Activated CD4-positive, alpha-beta T cell treated with anti-CD3 and anti-CD28 coated beads for 36 hours (primary cell): ENCODE measurements around the gene KRT17. TPM values are rescaled to one million over a fixed set of nuclear protein-coding genes. Genes with fewer than 3 reads are reported as not detected.
"Not testable (repeated sequence)": the region's sequence is repeated elsewhere in the genome, so short reads cannot be mapped to it uniquely, and the experiment has no call there.

ENCODE experiments used
- ATAC-seq: fragments of 200-7000 bp; cut with Tn5 transposase; one replicate; pipeline ENCODE4 v1.10.0; 2021; ENCODE audit warnings: mild to moderate bottlenecking, moderate library complexity
- CTCF ChIA-PET: fragments of 350-600 bp; sonication (Branson Sonifier 250); formaldehyde crosslinking; loops from one replicate; lab custom pipeline; 2021; ENCODE audit warnings: antibody characterized with exemption; lab: Charles Lee
- POLR2A ChIA-PET: fragments of 350-600 bp; sonication (Branson Sonifier 250); formaldehyde crosslinking; loops from one replicate; lab custom pipeline; 2021; ENCODE audit warnings: antibody characterized with exemption, inconsistent platforms; lab: Charles Lee
- DNase-seq: peaks from one replicate; pipeline ENCODE4 v3.0.0-alpha.2; 2020
- H3K27ac Mint-ChIP-seq: one replicate; pipeline ENCODE4 v1.8.0; 2021; ENCODE audit warnings: mixed read lengths
- H3K27me3 Mint-ChIP-seq: one replicate; pipeline ENCODE4 v1.8.0; 2021; ENCODE audit warnings: mixed read lengths
- H3K36me3 Mint-ChIP-seq: one replicate; pipeline ENCODE4 v1.8.0; 2021; ENCODE audit warnings: low read depth, mixed read lengths
- H3K4me1 Mint-ChIP-seq: one replicate; pipeline ENCODE4 v1.8.0; 2021; ENCODE audit warnings: mixed read lengths
- H3K4me3 Mint-ChIP-seq: one replicate; pipeline ENCODE4 v1.8.0; 2021; ENCODE audit warnings: mild to moderate bottlenecking, moderate library complexity, mixed read lengths
- H3K9me3 Mint-ChIP-seq: one replicate; pipeline ENCODE4 v1.8.0; 2021; ENCODE audit warnings: low read depth, mixed read lengths
- intact Hi-C, 2 experiments: fragments of 100-400 bp; cut with DNase I in 1 of 2; cut with micrococcal nuclease in 1 of 2; formaldehyde crosslinking; loops; one replicate each; pipeline versions ENCODE4 v1.14.2 to v1.15.1; 2022 to 2024; cut with DNase I, micrococcal nuclease
- total RNA-seq, 2 experiments: library from RNA; stranded (reverse); gene quantifications; one replicate each; pipeline ENCODE4 v1.2.3, GENCODE V29; 2021

The KRT17 gene
- total RNA-seq, 2 experiments from 2014 or later = not detected

DNA sequence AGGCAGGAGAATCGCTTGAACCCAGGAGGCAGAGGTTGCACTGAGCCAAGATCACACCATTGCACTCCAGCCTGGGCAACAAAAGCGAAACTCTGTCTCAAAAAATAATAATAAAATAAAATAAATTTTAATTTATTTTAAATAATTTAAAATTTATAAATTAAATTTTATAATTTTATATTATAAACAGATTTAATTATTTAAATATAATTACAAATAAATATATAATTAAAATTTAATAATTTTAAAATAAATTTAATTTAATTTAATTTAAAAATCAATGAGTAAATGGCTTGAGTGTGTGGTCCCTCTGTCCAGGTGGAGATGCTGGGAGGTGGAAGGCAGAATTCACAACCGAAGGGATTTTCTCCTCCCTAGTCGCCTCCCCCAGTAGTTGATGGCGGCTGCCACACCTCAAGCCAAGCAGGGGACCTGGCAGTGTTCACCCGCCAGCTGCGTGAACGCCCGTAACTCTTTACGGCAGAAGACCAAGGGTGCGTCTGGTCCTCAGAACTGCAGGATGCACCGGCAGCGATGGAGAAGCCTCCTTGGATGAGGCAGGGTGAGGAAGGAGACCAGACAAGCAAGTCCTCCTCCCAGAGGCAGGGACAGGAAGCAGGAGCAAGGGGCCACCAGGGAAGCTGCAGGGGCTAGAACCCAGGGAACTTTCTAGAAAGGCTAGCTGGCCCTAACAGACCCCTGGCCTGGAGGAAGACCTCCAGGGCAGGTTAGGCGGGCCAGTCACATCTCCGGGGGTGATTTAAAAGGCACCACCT is 22.9 kb upstream of the KRT17 start:
- Mint-ChIP-seq H3K4me3 (no peak overlapping the region), H3K4me1 (peaks cover 9% of the 10 kb centered on the region), H3K27ac (no peak overlapping the region), H3K9me3 (no peaks in the 10 kb centered on the region), H3K36me3 (no peaks in the 10 kb centered on the region), H3K27me3 (no peaks in the 10 kb centered on the region)
- ATAC-seq = no peak
- no peak for DNase-seq
- intact Hi-C loops = loop anchor here (5.0 kb wide), 2 partner anchors 790 to 845 kb away; no protein-coding TSS in a partner anchor
- ChIA-PET POLR2A (no interaction called here), CTCF (interaction anchor here (0.8 to 10.3 kb wide), 6 partner anchors 10 to 103 kb away, joined by 3 to 252 read pairs (median 5); no protein-coding TSS in a partner anchor)

DNA sequence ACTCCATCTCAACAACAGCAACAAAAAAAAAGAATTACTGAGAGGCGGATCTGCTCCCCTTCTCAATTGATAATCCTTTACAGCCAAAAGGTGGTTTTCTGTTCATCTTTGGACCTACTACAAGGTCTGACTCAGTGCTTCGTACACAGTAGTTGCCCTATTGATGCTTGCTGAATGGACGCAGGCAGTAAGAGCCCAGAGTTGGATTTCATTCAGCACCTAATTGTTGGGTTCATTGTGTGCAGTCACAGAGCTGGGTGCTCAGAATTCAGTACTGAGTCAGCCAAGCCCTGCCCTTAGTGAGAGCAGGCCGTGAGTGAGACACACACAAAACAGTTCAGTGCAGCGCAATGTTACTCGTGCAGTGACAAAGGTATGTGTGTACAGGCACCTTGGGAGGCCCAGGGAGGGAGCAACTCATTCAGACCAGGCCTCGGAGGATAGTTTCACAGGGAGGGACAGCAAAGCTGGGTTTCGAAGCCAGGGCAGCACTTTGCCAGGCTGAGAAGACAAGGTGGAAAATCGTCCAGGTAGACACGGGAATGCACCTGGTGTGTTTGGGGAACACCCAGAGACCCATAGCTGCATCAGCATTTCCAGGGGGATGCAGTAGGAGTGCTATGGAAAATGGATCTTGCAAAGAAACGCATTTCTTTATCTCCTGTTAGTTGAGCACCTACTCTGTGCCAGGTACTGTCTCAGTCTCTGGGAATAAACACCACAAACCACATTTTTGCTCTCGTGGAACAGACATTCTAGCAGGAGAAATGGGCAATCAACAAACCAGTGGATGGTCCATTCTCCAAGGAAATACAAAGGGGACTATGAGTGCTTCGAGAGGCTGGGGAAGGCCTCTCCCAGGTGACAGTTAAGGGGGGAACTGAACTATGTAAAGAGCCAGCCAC is 18.1 kb upstream of the KRT17 start:
- H3K4me3 Mint-ChIP-seq = no peak overlapping the region
- ATAC-seq (no peak), DNase-seq (no peak)
- H3K36me3 Mint-ChIP-seq = no peaks in the 10 kb centered on the region
- H3K27me3 Mint-ChIP-seq = no peaks in the 10 kb centered on the region
- H3K27ac Mint-ChIP-seq = no peak overlapping the region
- intact Hi-C loops = no loop called here
- H3K4me1 Mint-ChIP-seq = no peaks in the 10 kb centered on the region
- ChIA-PET POLR2A (no interaction called here), CTCF (interaction anchor here (1.4 kb wide), 2 partner anchors 93 to 94 kb away, joined by 3 to 8 read pairs; no protein-coding TSS in a partner anchor)
- H3K9me3 Mint-ChIP-seq = no peaks in the 10 kb centered on the region

DNA sequence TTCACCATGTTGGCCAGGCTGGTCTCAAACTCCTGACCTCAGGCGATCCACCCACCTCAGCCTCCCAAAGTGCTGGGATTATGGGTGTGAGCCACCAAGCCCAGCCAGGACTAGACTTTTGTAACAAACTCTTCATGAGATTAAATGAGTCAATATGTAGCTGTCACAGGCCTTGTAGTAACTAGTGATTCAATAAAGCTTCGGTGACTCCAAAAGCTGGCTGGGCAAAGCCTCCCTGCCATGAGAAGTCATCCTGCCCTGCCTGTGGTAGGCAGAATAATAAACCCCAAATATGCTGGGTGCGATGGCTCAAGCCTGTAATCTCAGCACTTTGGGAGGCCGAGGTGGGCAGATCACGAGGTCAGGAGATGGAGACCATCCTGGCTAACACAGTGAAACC is 16.2 kb upstream of the KRT17 start:
- CTCF ChIA-PET = interaction anchor here (0.7 to 1.0 kb wide), 2 partner anchors 9 to 80 kb away, joined by 3 read pairs; no protein-coding TSS in a partner anchor
- H3K27me3 Mint-ChIP-seq, intact Hi-C loops: not testable (repeated sequence)

DNA sequence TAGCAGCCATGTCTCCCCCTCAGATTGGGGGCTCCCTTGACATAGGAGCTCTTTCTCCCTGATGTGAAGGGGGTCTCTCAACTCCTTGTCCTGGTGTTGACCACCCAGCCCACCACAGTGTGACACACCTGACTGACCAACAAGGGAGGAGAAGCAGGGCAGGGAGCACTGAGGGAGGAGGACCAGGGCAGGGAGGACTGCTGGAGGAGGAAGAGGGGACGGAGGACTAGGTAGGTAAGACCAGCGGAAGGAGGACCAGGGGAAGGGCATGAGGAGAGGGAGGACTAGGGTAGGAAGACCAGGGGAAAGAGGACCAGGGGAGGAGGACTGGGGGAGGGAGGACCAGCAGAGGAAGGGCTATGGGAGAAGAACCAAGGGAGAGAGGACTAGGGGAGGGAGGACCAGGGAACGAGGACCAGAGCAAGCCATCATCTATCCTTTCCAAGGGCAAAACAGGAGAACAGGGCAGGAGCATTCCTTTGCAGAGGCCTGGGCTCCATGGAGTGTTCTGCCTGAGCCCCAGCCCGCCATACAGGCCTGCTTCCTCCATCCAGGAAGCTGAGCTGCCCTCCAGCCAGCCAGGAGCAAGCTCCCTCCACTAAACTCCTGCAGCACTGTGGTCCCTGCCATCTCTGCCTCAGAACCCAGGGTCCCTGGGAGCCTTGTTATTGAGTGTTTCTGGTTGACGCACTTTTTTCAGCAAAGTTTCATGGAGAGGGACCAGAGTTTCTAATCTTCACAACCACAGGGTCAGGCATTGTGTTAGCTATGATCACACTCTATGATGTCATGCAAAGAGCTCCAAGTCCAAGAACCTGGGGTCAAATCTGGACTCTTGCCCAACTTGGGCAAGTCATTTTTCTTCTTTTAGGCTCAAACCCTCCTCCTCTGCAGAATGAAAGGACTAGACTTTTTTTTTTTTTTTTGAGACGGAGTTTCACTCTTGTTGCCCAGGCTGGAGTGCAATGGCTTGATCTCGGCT is 15.4 kb upstream of the KRT17 start:
- Mint-ChIP-seq H3K27ac (no peak overlapping the region), H3K36me3 (no peaks in the 10 kb centered on the region), H3K27me3 (no peaks in the 10 kb centered on the region), H3K9me3 (no peaks in the 10 kb centered on the region), H3K4me3 (no peak overlapping the region), H3K4me1 (no peaks in the 10 kb centered on the region)
- ChIA-PET POLR2A (interaction anchor here (0.6 to 0.7 kb wide), 2 partner anchors 32 to 52 kb away, joined by 3 to 12 read pairs; no protein-coding TSS in a partner anchor), CTCF (interaction anchor here (0.7 to 1.5 kb wide), 3 partner anchors 9 to 81 kb away, joined by 3 to 6 read pairs (median 6); no protein-coding TSS in a partner anchor)
- ATAC-seq (no peak), DNase-seq (no peak)
- intact Hi-C loops = no loop called here

More for the DNA sequence above, 16.2 kb upstream of the KRT17 start:
- POLR2A ChIA-PET = interaction anchor here (0.6 kb wide), 1 partner anchor 31 kb away, joined by 12 read pairs; no protein-coding TSS in a partner anchor
- not testable (repeated sequence) for H3K27ac Mint-ChIP-seq, ATAC-seq, H3K4me3 Mint-ChIP-seq, H3K9me3 Mint-ChIP-seq, DNase-seq, H3K4me1 Mint-ChIP-seq, H3K36me3 Mint-ChIP-seq

DNA sequence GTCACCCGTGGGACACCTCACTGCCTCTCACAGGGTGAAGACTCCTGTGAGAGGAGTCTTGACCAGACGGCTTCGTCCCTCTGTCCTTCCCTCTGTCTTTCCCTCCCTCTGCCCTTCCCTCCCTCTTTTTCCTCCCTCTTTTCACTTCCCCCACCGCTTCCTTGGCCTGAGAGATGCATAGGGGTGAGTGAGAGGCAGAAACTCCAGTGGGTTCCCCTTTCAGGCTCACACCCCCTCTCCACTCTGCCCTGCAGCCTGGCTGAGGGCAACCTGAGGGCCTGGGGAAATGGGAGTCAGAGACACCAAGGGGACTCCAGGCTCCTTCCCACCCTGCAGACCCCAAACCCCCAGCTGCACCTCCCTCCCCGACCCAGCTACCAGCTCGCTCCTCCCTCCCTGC is 14.6 kb upstream of the KRT17 start:
- Mint-ChIP-seq H3K27me3 (no peaks in the 10 kb centered on the region), H3K27ac (no peak overlapping the region), H3K4me3 (no peak overlapping the region), H3K9me3 (no peaks in the 10 kb centered on the region), H3K36me3 (no peaks in the 10 kb centered on the region), H3K4me1 (no peaks in the 10 kb centered on the region)
- ATAC-seq = no peak
- ChIA-PET CTCF (interaction anchor here (1.5 kb wide), 2 partner anchors 10 to 27 kb away, joined by 6 read pairs; no protein-coding TSS in a partner anchor), POLR2A (no interaction called here)
- no peak for DNase-seq
- intact Hi-C loops = no loop called here

DNA sequence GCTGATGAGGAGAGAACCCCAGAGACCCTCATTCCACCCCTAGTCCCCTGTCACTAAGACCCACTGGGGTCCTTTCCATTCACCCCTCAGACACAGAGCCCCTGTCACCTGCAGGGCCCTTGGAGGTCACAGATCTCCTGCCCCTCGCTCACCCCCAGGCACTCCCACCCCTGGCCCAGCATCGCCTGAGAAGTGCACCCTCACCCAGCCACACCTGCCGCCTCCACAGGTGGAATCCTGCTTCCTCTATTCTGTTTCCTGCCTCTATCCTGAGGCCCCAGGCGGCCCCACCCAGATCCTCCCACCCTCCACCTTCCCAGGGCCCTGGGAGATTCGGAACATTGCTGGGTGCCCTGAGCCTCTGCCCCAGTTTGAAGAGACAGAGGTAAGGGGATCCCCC is 13.8 kb upstream of the KRT17 start:
- Mint-ChIP-seq H3K4me3 (no peak overlapping the region), H3K27me3 (no peaks in the 10 kb centered on the region), H3K36me3 (no peaks in the 10 kb centered on the region), H3K9me3 (no peaks in the 10 kb centered on the region), H3K4me1 (no peaks in the 10 kb centered on the region), H3K27ac (no peak overlapping the region)
- DNase-seq (no peak), ATAC-seq (no peak)
- intact Hi-C loops = no loop called here
- ChIA-PET POLR2A (no interaction called here), CTCF (no interaction called here)

DNA sequence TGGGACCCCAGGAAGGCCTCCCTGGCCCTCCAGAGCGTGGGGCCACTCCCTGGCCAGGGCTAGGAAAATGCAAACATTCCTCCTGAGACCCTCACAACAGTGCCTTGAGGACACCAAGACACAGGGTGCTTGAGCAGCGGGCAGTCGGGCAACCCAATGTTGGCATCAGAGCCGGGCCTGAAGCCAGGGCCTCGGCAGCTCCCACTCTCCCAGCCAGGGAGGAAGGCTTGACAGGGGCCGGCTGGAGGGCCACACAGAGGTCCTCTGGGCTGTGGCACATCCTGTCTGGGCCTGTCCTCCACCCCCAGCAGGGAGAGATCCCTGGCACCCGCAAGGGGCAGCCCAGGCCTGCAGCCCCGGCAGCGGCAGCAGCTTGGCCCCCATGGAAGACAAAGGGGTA is 12.3 kb upstream of the KRT17 start:
- H3K36me3 Mint-ChIP-seq = no peaks in the 10 kb centered on the region
- ChIA-PET CTCF (interaction anchor here (0.8 kb wide), 1 partner anchor 10 kb away, joined by 5 read pairs; no protein-coding TSS in a partner anchor), POLR2A (no interaction called here)
- H3K4me1 Mint-ChIP-seq = no peaks in the 10 kb centered on the region
- no peaks in the 10 kb centered on the region for H3K9me3 Mint-ChIP-seq
- no peak overlapping the region for H3K4me3 Mint-ChIP-seq
- ATAC-seq = no peak
- no peak for DNase-seq
- H3K27ac Mint-ChIP-seq = no peak overlapping the region
- intact Hi-C loops = no loop called here
- no peaks in the 10 kb centered on the region for H3K27me3 Mint-ChIP-seq

DNA sequence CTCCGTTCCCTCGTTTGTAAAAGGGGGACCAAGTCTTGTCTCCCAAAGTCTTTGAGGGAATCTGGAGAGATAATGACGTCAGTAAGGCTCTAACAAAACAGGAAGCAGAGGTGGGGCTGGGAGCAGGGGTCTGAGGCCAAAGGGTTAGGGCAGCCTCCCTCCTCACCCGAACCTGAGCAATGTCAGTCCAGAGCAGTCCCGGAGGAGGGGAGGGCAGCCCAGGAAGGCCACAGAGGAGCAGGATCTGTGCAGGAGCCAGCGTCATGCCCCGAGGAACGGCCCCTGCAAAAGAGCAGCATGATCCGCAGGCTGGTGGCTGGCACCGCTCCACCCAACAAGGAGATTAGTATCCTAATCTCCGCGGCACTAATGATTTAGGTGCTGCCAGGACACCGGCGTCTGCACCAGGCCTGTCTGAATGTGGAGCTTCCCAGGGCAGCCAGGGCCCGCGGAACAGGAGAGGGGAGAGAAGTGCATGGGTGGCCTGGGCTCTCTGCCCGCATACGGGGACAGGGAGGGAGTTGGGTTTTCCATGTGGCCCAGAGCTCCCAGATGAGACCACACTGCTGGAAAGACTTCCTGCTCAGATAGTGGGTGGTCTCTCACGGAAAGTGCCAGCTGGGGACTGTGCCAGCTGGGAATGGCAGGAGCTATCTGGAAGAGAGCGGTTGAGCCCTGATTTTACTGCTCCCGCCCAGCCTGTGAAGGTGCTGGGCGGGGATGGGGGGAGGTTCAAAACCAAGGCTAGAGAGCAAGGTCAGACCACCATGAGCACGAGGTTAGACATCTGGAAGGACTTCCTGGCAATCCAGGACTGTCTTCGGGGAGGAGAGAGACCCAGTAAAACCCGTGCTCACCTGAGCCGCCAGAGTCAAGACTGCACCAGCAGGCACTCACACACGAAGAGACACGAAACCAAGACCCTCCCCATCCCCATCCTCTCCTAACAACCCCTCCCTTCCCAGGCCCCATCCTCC is 11.0 kb upstream of the KRT17 start:
- Mint-ChIP-seq H3K4me3 (no peak overlapping the region), H3K27ac (no peak overlapping the region), H3K9me3 (no peaks in the 10 kb centered on the region), H3K27me3 (no peaks in the 10 kb centered on the region), H3K36me3 (no peaks in the 10 kb centered on the region), H3K4me1 (no peaks in the 10 kb centered on the region)
- ATAC-seq (no peak), DNase-seq (no peak)
- ChIA-PET POLR2A (no interaction called here), CTCF (interaction anchor here (1.2 kb wide), 2 partner anchors 13 to 87 kb away, joined by 3 to 5 read pairs; no protein-coding TSS in a partner anchor)
- intact Hi-C loops = no loop called here

DNA sequence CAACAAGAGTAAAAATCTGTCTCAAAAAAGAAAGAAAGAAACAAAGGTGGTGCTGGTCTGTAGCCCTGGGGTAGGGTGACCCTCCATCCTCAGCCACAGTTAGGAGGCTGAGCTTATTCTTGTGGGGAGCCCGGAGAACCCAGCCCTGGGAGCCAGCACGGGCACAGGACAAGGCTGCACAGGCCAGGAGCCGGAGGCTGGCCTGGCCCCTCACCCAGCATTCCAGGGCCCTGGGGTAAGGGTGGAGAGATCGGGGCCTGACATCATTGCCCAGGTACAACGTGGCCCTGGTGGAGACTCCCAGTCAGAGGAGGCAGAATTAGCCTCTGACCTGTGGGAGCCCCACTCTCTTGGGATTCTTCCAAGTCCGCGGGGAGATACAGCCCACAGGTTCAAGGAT is 10.3 kb upstream of the KRT17 start:
- Mint-ChIP-seq H3K27ac (no peak overlapping the region), H3K9me3 (no peaks in the 10 kb centered on the region), H3K4me3 (no peak overlapping the region), H3K36me3 (no peaks in the 10 kb centered on the region), H3K4me1 (no peaks in the 10 kb centered on the region), H3K27me3 (no peaks in the 10 kb centered on the region)
- CTCF ChIA-PET = interaction anchor here (1.2 kb wide), 2 partner anchors 14 to 86 kb away, joined by 3 to 5 read pairs; no protein-coding TSS in a partner anchor
- intact Hi-C loops = no loop called here
- no peak for ATAC-seq
- POLR2A ChIA-PET = no interaction called here
- no peak for DNase-seq
